ENCODE measurements around the gene HIVEP3.

- TF ChIP-seq CTCF (IDR thresholded peaks at IDR 0.05; ENCODE audit: insufficient read depth, low read length) (no peak), POLR2AphosphoS5 (IDR thresholded peaks at IDR 0.05; ENCODE audit: low read depth) (no peak), GABPA (IDR thresholded peaks at IDR 0.05; ENCODE audit: low read depth) (no peak), REST (IDR thresholded peaks at IDR 0.05; ENCODE audit: insufficient replicate concordance, low read depth) (no peak)
These were observed 310.5 kb downstream of the HIVEP3 start for GRCh38 chr1:41608211-41608610.
